Muscle of back (tissue), 11 donors: ENCODE data around the gene CIAO2A. TPM values are rescaled to one million over a fixed set of nuclear protein-coding genes. Genes with fewer than 3 reads are reported as not detected.
A peak's percentile ranks its signal among the peaks of the same experiment; 100 is the strongest.
"Not testable (repeated sequence)": the region's sequence is repeated elsewhere in the genome, so short reads cannot be mapped to it uniquely, and the experiment has no call there.

Experiments used
- DNase-seq, 3 donors: peaks; one replicate each; pipeline versions ENCODE4 v3.0.0 to v3.0.0-alpha.2; 2013
- polyA plus RNA-seq, 10 donors: library from polyadenylated mRNA; unstranded; fragments of 120-200 nt; gene quantifications; one replicate each; pipeline ENCODE4 v1.2.1, GENCODE V29; 2013; ENCODE audit not compliant: insufficient read length in 10 of 10

CIAO2A gene
- polyA plus RNA-seq, 10 donors, result 45.5 to 55.7 (median 49.0) TPM

GRCh38 chr15:64082757-64083156, 10.9 kb downstream of the CIAO2A start:
- no peak for DNase-seq

- not testable (repeated sequence) for DNase-seq
These were observed 20.1 kb downstream of the CIAO2A start for GRCh38 chr15:64073496-64073895.

GRCh38 chr15:64072812-64073211, 20.8 kb downstream of the CIAO2A start:
- no peak for DNase-seq

GRCh38 chr15:64071931-64072765, 21.5 kb downstream of the CIAO2A start:
- no peak for DNase-seq

GRCh38 chr15:64070965-64071851, 22.4 kb downstream of the CIAO2A start:
- DNase-seq, result no peak

GRCh38 chr15:64070106-64070505, 23.5 kb downstream of the CIAO2A start:
- DNase-seq, result no peak

GRCh38 chr15:64068133-64068532, 25.5 kb downstream of the CIAO2A start:
- no peak for DNase-seq

- DNase-seq, result peak; percentile 44 to 74 (median 63)
These were observed 26.0 kb downstream of the CIAO2A start for GRCh38 chr15:64067564-64068030.

- no peak for DNase-seq
These were observed 27.2 kb downstream of the CIAO2A start for GRCh38 chr15:64066451-64066850.

- DNase-seq, result no peak
These were observed 32.9 kb downstream of the CIAO2A start for GRCh38 chr15:64060716-64061115.

- not testable (repeated sequence) for DNase-seq
These were observed 34.5 kb downstream of the CIAO2A start for GRCh38 chr15:64059104-64059503.

GRCh38 chr15:64058279-64058678, 35.4 kb downstream of the CIAO2A start:
- no peak for DNase-seq

- not testable (repeated sequence) for DNase-seq
These were observed 40.0 kb downstream of the CIAO2A start for GRCh38 chr15:64053674-64054073.

GRCh38 chr15:64052925-64053491, 40.6 kb downstream of the CIAO2A start:
- DNase-seq, result no peak

GRCh38 chr15:64051407-64052259, 42.0 kb downstream of the CIAO2A start:
- DNase-seq, result no peak

- no peak for DNase-seq
These were observed 42.6 kb downstream of the CIAO2A start for GRCh38 chr15:64051093-64051402.

GRCh38 chr15:64050281-64051092, 43.2 kb downstream of the CIAO2A start:
- DNase-seq, result no peak

- DNase-seq, result no peak
These were observed 44.7 kb downstream of the CIAO2A start for GRCh38 chr15:64048781-64049460.

GRCh38 chr15:64046421-64047153, 47.1 kb downstream of the CIAO2A start, which contains the start of gene DAPK2:
TSS of gene DAPK2 (minus strand) at chr15:64046485. CDS start at chr15:64040261, 6,224 bp downstream.
- DNase-seq, result peak; percentile 56 to 76 (median 60)
